Measurements from ENCODE around the gene ME3.

Gene ME3

DNA sequence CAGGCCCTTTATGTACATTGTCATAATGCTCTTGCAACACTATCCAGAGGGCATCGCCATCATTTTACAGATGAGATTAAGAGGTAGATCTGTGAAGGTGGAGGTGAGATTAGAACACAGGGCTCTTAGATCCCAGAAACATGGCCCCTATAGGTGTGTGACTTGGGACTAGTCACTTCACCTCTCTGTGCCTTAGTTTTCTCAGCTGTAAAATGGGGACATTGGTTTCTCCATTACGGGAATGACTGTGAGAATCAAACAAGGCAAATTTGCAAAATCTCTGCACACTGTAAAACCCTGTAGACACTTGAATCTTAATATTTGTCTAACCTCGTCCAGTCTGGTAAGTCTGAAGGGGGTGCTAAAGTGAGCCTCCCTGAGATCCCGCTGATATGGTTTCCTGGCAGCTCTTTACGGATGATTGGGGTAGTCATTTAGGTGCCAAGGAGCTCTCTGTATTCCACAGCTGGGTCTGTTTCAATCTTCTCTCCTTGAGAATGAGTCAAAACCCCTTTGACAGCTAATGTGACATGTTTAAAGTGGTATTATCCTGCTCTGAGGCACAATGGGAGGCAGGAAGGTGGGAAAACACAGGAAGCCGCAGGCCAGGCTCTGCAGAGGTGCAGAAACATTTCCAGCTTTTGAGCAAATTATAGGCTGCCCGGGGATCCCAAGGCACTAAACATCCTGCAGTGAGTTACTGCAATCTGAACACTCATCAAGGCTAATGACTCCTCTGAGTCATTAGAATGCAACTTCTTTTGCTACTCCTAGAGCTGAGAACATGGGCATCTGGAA is 156.9 kb downstream of the ME3 start:
- Histone ChIP-seq H3K4me3 (ENCODE audit: low read depth, low read length) (no peak overlapping the region), H3K36me3 (ENCODE audit: control insufficient read depth, insufficient read depth, low read length) (no peaks in the 10 kb centered on the region), H3K9ac (ENCODE audit: low read depth, low read length) (no peak overlapping the region), H3K4me1 (ENCODE audit: control insufficient read depth, insufficient read depth, low read length) (peaks cover 11% of the 10 kb centered on the region), H3K27me3 (ENCODE audit: control insufficient read depth, insufficient read depth, low read length) (no peaks in the 10 kb centered on the region), H3K9me3 (ENCODE audit: control insufficient read depth, insufficient read depth, low read length) (no peaks in the 10 kb centered on the region)

- Histone ChIP-seq H3K4me1 (ENCODE audit: control insufficient read depth, insufficient read depth, low read length) (peaks cover 8% of the 10 kb centered on the region), H3K9ac (ENCODE audit: low read depth, low read length) (no peak overlapping the region), H3K9me3 (ENCODE audit: control insufficient read depth, insufficient read depth, low read length) (no peaks in the 10 kb centered on the region), H3K36me3 (ENCODE audit: control insufficient read depth, insufficient read depth, low read length) (no peaks in the 10 kb centered on the region), H3K27me3 (ENCODE audit: control insufficient read depth, insufficient read depth, low read length) (no peaks in the 10 kb centered on the region), H3K4me3 (ENCODE audit: low read depth, low read length) (no peak overlapping the region)
These were observed 158.0 kb downstream of the ME3 start for GRCh38 chr11:86514453-86514852.

DNA sequence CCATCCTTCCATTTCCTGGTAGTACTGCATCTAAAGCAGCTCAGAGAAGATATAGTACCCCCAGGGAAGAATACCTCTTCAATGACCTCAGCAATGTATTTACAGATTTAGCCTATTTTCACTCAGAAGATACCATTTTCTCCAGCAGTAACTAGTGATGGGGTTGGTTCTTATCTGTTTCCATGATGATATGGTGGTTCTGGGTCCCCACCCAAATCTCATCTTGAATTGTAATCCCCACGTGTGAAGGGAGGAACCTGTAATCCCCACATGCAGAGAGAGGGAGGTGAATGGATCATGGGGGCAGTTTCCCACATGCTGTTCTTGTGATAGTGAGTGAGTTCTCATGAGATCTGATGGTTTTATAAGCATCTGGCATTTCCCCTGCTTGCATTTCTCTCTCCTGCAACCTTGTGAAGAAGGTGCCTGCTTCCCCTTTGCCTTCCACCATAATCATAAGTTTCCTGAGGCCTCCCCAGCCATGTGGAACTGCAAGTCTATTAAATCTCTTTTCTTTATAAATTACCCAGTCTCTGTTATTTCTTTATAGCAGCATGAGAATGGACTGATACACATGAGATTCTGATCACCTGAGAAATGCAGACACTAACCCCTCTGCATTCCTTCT is 158.6 kb downstream of the ME3 start:
- Histone ChIP-seq H3K27me3 (ENCODE audit: control insufficient read depth, insufficient read depth, low read length) (no peaks in the 10 kb centered on the region), H3K36me3 (ENCODE audit: control insufficient read depth, insufficient read depth, low read length) (no peaks in the 10 kb centered on the region), H3K9me3 (ENCODE audit: control insufficient read depth, insufficient read depth, low read length) (no peaks in the 10 kb centered on the region), H3K4me1 (ENCODE audit: control insufficient read depth, insufficient read depth, low read length) (peaks cover 8% of the 10 kb centered on the region), H3K9ac (ENCODE audit: low read depth, low read length) (no peak overlapping the region), H3K4me3 (ENCODE audit: low read depth, low read length) (no peak overlapping the region)

- peaks cover 8% of the 10 kb centered on the region for H3K4me1 ChIP-seq (ENCODE audit: control insufficient read depth, insufficient read depth, low read length)
- H3K9ac ChIP-seq (ENCODE audit: low read depth, low read length) = no peak overlapping the region
- H3K27me3 ChIP-seq (ENCODE audit: control insufficient read depth, insufficient read depth, low read length) = no peaks in the 10 kb centered on the region
- no peaks in the 10 kb centered on the region for H3K9me3 ChIP-seq (ENCODE audit: control insufficient read depth, insufficient read depth, low read length)
- H3K36me3 ChIP-seq (ENCODE audit: control insufficient read depth, insufficient read depth, low read length) = no peaks in the 10 kb centered on the region
- H3K4me3 ChIP-seq (ENCODE audit: low read depth, low read length) = no peak overlapping the region
These were observed 159.3 kb downstream of the ME3 start for GRCh38 chr11:86513138-86513537.

- no peaks in the 10 kb centered on the region for H3K36me3 ChIP-seq (ENCODE audit: control insufficient read depth, insufficient read depth, low read length)
- no peak overlapping the region for H3K4me3 ChIP-seq (ENCODE audit: low read depth, low read length)
- peaks cover 8% of the 10 kb centered on the region for H3K4me1 ChIP-seq (ENCODE audit: control insufficient read depth, insufficient read depth, low read length)
- H3K9me3 ChIP-seq (ENCODE audit: control insufficient read depth, insufficient read depth, low read length) = no peaks in the 10 kb centered on the region
- H3K27me3 ChIP-seq (ENCODE audit: control insufficient read depth, insufficient read depth, low read length) = no peaks in the 10 kb centered on the region
- no peak overlapping the region for H3K9ac ChIP-seq (ENCODE audit: low read depth, low read length)
These were observed 161.3 kb downstream of the ME3 start for GRCh38 chr11:86511086-86511551.

DNA sequence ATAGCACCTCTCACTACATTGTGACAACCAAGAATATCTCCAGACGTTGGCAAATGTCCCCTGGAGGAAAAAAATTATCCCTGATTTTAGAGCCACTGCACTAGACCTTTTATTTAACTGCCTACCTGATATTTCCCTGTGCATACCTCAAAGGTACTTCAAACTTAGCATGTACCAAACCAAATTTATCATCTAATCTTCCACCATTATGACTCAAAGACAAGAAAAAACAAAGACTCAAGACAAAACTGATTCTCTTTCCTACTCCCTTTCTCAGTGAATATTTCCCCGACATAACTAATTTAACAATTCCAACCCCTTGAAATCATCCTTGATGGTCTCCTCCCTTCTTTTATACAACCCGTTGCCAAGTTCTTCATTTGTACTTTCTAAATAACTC is 161.7 kb downstream of the ME3 start:
- H3K36me3 ChIP-seq (ENCODE audit: control insufficient read depth, insufficient read depth, low read length) = no peaks in the 10 kb centered on the region
- peaks cover 8% of the 10 kb centered on the region for H3K4me1 ChIP-seq (ENCODE audit: control insufficient read depth, insufficient read depth, low read length)
- no peak overlapping the region for H3K4me3 ChIP-seq (ENCODE audit: low read depth, low read length)
- no peaks in the 10 kb centered on the region for H3K27me3 ChIP-seq (ENCODE audit: control insufficient read depth, insufficient read depth, low read length)
- no peak overlapping the region for H3K9ac ChIP-seq (ENCODE audit: low read depth, low read length)
- H3K9me3 ChIP-seq (ENCODE audit: control insufficient read depth, insufficient read depth, low read length) = no peaks in the 10 kb centered on the region

DNA sequence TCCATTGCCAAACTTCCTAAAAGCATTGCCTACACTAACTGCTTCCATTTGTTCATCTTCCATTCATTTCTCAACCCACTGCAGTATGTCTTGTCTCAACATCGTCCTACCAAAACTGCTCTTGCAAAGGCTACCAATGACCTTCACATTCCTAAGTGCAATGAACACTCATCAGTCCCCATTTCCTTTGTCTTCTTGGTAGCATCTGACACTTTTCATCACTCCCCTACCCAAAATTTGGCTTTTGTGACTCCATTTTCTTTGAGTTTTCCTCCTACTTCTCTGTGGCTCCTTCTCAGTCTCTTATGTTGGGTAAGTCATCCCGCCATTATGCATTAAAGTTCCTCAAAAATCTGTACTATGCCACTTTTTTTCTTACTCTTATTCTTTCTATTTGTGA is 162.3 kb downstream of the ME3 start:
- H3K27me3 ChIP-seq (ENCODE audit: control insufficient read depth, insufficient read depth, low read length) = no peaks in the 10 kb centered on the region
- H3K4me1 ChIP-seq (ENCODE audit: control insufficient read depth, insufficient read depth, low read length) = peaks cover 8% of the 10 kb centered on the region
- H3K9ac ChIP-seq (ENCODE audit: low read depth, low read length) = no peak overlapping the region
- no peaks in the 10 kb centered on the region for H3K36me3 ChIP-seq (ENCODE audit: control insufficient read depth, insufficient read depth, low read length)
- H3K9me3 ChIP-seq (ENCODE audit: control insufficient read depth, insufficient read depth, low read length) = no peaks in the 10 kb centered on the region
- H3K4me3 ChIP-seq (ENCODE audit: low read depth, low read length) = no peak overlapping the region

GRCh38 chr11:86509588-86509974 is 162.8 kb downstream of the ME3 start:
- Histone ChIP-seq H3K9me3 (ENCODE audit: control insufficient read depth, insufficient read depth, low read length) (no peaks in the 10 kb centered on the region), H3K4me1 (ENCODE audit: control insufficient read depth, insufficient read depth, low read length) (peaks cover 8% of the 10 kb centered on the region), H3K9ac (ENCODE audit: low read depth, low read length) (no peak overlapping the region), H3K4me3 (ENCODE audit: low read depth, low read length) (no peak overlapping the region), H3K36me3 (ENCODE audit: control insufficient read depth, insufficient read depth, low read length) (no peaks in the 10 kb centered on the region), H3K27me3 (ENCODE audit: control insufficient read depth, insufficient read depth, low read length) (no peaks in the 10 kb centered on the region)

DNA sequence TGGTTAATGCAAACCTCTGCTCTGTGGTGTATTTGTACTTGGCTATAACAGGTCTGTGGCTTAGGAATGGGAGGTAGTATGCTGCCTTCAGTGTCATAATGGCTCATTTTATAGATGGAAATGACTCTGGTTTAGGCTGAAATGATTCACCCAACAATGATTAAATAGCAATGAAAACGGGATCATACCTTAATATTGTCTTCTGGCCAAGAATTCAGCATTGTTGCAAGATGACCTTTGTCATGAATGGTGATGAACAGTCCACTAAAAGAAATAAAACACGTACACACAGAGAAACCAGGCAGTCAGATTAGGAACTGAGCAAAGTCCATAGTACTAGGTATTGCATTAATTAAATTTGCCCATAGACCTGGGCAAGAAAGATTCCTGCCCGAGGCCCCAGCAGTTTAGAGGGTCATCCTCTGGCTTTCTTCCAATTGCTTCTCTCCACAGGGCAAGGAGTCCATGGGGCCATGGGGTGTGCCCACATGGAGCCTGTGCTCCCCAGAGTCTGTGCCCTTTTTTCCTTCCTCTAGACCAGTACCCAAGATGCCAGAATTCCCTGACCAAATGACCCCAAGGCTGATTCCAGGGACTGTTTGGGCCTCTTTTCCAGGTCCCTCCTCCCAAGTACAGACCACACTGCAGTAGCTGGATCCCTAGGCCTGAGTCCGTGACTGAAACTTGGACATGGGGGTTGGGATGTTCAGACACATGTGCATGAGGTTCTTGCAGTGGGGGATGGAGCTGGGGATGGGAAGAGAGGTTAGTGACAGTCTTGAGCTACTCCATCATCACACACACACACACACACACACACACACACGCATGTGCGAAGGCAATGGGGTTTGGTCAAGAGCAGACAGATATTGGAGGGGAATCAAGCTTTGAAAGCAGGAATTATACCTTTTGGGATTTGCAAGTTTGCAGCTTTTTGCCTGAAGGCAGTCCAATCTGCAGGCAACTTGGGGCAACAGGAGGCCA is 163.5 kb downstream of the ME3 start:
- Histone ChIP-seq H3K36me3 (ENCODE audit: control insufficient read depth, insufficient read depth, low read length) (no peaks in the 10 kb centered on the region), H3K4me1 (ENCODE audit: control insufficient read depth, insufficient read depth, low read length) (peaks cover 8% of the 10 kb centered on the region), H3K9me3 (ENCODE audit: control insufficient read depth, insufficient read depth, low read length) (no peaks in the 10 kb centered on the region), H3K4me3 (ENCODE audit: low read depth, low read length) (no peak overlapping the region), H3K27me3 (ENCODE audit: control insufficient read depth, insufficient read depth, low read length) (no peaks in the 10 kb centered on the region), H3K9ac (ENCODE audit: low read depth, low read length) (no peak overlapping the region)

DNA sequence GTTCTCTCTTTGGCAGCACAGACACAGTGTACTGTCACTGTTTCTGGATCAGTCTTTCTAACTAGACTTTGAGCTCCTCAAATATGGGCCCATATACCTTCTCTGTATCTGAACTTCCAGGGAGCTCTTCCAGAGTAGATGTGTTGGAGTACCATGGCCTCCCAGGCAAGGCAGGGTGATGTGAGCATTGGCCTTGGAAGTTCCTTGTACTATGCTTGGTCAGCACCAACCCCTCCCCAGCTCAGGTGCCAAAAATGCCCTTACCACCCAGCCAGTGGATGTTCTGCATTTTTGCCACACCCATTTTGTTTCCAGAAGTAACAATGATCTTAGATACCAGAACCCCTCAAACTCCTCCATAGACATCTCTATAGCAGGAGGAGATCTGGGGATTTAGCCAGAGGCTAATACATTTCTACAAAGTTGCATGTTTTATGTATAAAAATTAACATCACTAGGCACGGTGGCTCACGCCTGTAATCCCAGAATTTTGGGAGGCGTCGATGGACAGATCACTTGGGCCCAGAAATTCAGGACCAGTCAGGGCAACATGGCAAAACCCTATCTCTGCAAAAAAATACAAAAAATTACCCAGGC is 165.1 kb downstream of the ME3 start:
- Histone ChIP-seq H3K4me1 (ENCODE audit: control insufficient read depth, insufficient read depth, low read length) (peaks cover 2% of the 10 kb centered on the region), H3K9ac (ENCODE audit: low read depth, low read length) (no peak overlapping the region), H3K4me3 (ENCODE audit: low read depth, low read length) (no peak overlapping the region), H3K9me3 (ENCODE audit: control insufficient read depth, insufficient read depth, low read length) (no peaks in the 10 kb centered on the region), H3K27me3 (ENCODE audit: control insufficient read depth, insufficient read depth, low read length) (no peaks in the 10 kb centered on the region), H3K36me3 (ENCODE audit: control insufficient read depth, insufficient read depth, low read length) (no peaks in the 10 kb centered on the region)

DNA sequence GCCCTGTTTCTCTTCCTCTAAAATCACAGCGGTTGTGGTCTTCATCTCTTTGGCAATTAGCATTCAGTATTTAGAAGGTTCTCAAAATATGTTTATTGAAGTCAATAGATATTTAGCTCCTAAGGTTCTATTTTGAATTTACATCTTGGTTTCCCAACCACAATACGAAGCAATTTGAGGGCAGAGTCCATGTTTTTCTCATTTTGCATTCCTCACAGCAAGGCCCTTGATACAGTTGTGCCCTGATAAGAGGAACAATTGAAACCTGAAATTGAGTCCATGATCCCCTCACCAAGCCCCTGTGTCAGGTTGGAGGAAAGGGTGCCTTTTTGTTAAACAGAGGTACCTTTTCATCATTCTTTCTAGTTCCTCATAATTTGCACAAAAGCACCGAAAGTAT is 166.2 kb downstream of the ME3 start:
- H3K9ac ChIP-seq (ENCODE audit: low read depth, low read length) = no peak overlapping the region
- H3K9me3 ChIP-seq (ENCODE audit: control insufficient read depth, insufficient read depth, low read length) = no peaks in the 10 kb centered on the region
- no peaks in the 10 kb centered on the region for H3K4me1 ChIP-seq (ENCODE audit: control insufficient read depth, insufficient read depth, low read length)
- no peaks in the 10 kb centered on the region for H3K27me3 ChIP-seq (ENCODE audit: control insufficient read depth, insufficient read depth, low read length)
- no peaks in the 10 kb centered on the region for H3K36me3 ChIP-seq (ENCODE audit: control insufficient read depth, insufficient read depth, low read length)
- no peak overlapping the region for H3K4me3 ChIP-seq (ENCODE audit: low read depth, low read length)

All from iPS-15b (cell line).